GM21576 (cell line): ENCODE measurements around the gene SH2D3C.

Experiments used
- ATAC-seq: cut with Tn5 transposase; IDR thresholded peaks from one replicate; pipeline ENCODE4 v1.9.1; 2021; ENCODE audit warnings: mild to moderate bottlenecking, moderate library complexity; ENCODE audit not compliant: unreplicated experiment

The SH2D3C gene

DNA sequence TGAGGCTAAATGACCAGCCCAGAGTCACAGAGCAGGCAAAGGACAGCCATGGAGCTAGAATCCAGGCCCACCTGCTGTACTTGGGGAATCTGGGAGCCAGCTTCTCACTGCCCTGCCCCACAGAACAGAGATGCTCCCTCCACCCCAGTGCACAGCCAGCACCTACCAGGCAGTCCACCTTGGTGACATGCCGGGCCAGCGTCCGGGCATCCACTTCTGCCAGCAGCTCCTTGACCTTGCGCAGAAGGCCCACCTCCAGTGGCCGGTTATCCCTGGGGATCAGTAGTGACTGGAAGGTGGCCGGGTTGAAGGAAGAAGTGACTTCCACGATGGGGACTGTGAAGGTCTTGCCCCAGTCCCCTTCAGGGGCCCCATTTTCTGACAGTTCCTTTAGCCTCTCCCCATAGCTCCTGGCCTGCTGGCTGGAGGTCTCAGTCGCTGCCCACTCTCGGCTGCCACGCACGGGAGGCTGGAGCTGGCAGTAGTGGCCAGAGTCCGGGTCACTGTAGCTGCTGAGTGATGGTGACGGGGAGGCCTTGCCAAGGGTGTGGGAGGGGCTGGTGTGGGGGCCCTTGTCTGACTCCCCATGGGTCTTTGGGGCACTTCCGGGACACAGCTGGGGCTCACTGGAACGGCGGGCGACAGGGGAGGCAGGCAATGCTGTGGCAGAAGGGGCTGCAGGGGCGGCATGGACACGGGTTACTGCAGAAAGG, 33.9 kb downstream of the SH2D3C start:
- no peak for ATAC-seq

GRCh38 chr9:127742435-127743088, 35.9 kb downstream of the SH2D3C start:
- ATAC-seq = no peak

DNA sequence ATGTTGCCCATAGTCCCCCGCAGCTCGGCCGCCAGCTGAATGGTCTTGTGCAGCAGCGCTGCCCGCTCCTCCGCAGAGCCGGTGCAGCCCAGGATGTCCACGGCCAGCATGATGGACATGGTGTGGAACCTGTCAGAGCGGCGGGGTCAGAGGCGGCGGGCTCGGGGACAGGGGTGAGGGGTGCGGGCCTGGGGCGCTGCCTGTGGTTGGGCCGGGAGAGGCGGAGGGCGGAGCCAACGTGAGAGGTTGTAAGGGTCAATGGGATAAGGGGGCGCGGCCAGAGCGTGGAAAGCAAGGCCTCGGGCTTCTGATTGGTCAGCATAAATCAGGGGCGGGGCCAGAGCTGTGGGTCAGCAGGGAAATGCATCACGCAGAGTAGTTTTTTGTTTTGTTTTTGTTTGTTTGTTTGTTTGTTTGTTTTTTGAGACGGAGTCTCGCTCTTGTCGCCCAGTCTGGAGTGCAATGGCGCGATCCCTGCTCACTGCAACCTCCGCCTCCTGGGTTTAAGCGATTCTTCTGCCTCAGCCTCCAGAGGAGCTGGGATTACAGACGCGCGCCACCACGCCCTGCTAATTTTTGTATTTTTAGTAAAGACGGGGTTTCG, 36.5 kb downstream of the SH2D3C start:
- ATAC-seq = no peak

DNA sequence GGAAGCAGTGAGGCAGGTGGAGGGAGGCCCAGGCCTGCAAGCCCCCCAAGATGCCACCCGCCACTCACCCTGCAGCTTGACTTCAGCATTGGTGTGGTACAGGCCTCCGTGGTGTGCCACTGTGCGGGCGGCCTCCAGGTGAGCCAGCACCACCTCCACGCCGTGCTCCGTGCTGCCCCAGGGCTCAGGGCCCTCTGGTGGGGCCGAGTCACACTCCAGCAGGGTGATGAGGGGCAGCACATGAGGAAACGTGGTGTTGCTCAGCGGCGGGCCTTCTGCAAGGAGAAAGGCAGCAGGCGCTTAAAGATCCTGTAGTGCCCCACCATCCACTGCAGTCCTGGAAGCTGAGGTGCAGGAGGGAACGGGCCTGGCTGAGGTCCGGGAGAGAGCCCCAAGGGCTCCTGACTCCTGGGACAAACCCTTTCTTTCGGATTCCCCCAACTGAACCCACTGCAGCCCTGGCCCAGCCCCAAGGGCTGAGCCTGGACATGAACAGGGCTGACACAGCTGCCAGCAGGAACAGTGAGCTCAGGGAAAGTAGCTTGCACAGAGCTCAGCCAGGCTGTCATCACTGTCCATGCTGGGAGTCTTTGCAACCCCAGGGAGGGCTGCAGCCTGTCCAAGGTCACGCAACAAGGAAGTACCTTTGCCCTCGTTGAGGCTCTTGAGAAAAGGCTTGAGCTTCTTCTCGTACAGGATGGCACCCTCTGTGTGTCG, 38.7 kb downstream of the SH2D3C start:
- no peak for ATAC-seq

- no peak for ATAC-seq
Measured at GRCh38 chr9:127738666-127739065, 39.8 kb downstream of the SH2D3C start.

DNA sequence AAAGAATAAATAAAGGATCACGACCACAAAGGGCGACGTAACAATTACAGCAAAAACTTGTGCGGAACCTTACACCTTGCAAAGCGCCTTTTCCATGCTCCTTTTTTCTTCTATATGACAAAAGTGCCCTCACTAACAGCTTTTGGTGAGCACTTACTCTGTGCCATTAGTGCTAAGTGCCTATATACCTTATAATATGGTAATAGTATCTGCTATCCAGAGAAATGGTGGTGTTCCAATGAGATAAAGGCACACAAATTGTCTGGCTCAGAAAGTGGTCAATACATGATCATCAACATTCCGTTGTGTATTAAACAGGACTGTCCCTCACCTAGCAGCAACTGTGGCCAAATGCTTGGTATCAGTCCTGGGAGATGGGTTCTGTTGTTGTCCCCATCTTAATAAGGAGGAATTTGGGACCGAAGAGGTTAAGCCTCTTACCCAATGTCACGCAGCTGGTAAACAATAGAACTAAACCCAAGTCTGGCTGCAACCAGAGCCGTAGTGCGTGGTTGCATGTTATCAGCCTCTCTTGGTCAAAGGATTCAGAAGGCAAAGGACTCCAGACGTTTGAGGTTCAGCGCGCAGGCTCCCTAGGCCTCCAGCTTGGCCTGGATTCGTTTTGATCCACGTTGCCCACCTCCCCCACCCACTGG, 42.8 kb downstream of the SH2D3C start:
- ATAC-seq = peak; percentile 15

- peak; percentile 84 for ATAC-seq
Measured at GRCh38 chr9:127734747-127735529, 43.5 kb downstream of the SH2D3C start, which contains the start of gene TOR2A. Gene TOR2A, minus strand, starts transcription at chr9:127735294. Its CDS starts 24 bp downstream, at chr9:127735270.

DNA sequence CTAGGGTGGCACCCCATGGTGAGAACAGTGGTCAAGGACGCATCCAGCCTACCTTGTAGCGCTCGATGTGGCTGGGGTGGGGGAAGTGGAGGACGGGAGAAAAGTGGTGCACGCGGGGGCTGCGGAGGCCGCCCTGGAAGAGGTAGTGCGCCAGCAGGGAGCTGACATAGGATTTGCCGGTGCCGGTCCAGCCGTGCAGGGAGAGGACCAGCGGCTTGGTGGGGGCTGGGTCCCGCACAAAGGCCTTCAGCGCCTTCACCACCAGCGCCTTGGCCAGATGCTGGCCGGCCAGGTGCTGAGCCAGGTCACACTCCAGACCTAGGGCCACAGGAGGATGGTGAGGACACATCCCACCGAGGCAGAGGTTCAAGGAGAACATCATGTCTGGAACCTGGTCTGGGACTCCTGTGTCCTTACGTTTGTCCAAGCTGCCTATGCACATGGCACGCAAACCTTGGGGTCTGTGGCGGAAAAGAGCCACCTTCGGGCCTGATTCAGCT, 44.2 kb downstream of the SH2D3C start:
- no peak for ATAC-seq

DNA sequence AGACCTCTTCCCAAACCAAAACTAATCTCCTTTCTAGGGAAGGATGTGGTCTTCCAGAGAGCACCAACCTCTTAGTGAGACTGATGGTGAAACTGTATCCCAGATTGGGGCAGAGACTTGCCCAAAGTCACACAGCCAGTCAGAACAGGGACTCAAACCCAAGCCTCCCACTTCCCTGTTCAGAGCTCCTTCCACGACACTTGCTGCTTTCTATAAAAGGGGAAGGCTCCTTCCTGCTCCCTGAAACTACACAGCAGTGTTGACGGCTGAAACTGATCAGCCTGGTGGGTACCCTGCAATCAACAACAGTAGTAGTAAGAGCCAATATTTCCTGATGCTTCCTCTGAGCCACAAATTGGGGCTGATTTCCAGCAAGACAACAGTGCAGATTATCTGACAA, 44.9 kb downstream of the SH2D3C start:
- ATAC-seq = no peak

DNA sequence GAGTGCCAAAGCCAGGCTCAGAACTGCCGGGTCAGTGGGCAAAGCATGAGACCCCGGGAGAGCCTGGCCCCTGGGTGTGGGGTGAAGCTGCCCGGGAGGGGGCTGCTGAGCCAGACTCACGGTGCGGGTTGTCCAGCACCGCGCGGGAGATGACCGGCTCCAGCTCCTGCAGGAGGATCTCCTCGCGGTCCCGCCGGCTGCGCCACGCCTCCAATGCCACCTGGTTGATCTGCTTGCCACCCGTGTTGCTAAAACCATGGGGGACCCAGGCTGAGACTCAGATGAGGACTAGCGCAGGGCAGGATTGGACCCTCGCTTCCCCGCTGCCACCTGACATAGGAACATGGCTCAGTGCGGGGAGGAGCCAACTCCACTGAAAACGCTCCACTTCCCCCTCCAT, 46.0 kb downstream of the SH2D3C start:
- no peak for ATAC-seq

- no peak for ATAC-seq
Measured at GRCh38 chr9:127731938-127732337, 46.5 kb downstream of the SH2D3C start.

DNA sequence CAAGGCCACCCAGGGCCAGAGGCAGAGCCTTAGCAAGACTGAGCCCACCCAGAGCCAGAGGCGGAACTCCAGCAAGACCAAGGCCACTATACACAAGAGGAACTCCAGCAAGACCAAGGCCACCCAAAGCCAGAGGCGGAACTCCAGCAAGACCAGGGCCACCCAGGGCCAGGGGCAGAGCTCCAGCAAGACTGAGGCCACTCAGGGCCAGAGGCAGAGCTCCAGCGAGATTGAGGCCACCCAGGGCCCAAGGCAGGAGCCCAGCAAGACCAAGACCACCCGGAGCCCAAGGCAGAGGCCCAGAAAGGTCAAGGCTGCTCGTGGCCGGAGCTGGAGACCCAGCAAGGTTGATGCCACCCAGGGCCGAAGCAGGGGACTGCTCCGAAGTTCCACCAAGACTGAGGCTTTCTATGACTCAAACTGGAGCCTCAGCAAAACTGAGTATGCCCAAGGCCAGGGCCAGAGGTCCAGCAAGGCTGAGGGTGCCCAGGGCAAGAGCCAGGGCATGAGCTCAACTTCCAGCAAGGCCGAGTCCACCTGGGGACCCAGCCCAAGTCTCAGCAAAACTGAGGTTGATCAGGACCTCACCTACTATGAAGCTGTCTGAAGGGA, 47.6 kb downstream of the SH2D3C start:
- no peak for ATAC-seq

GRCh38 chr9:127730262-127730661, 48.2 kb downstream of the SH2D3C start:
- ATAC-seq = no peak

- no peak for ATAC-seq
Measured at GRCh38 chr9:127729522-127730256, 48.8 kb downstream of the SH2D3C start.

DNA sequence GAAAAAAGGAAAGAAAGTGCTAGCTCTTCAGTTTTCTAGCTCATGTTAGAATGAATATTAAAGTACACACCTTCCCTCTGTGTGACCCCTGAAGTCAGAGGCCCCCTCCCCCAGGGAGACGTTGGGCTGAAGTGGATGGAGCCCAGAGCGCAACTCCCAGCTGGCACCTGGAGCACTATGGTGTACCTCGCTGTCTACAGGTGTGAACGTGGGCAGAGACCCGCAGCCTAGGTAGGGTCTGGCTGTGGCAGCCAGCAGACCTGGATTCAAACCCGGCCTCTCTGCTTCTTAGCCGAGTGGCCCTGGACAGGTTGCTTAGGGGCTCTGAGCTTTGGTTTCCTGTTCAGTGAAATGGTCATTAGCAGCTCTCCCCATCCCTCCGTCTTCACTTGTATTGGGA, 49.7 kb downstream of the SH2D3C start:
- no peak for ATAC-seq

DNA sequence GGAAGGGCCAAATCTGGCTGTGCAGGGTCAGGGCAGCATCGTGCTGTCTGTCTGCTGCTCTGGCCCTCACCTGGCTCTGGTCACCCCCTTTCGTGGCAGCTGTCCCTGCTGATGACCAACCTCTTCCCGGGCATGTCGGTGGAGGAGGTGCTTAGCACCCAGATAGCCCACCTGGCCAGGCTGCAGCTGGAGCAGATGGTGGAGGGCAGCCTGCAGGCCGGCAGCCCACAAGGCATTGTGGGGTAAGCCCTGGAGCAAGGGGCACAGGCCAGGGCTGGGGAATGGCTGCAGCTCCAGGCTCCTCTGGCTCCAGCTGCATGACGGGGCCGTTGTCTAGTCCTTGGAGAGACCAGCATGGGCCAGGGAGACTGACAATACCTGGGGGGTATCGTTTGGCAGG, 51.6 kb downstream of the SH2D3C start:
- ATAC-seq = no peak

- ATAC-seq = no peak
Measured at GRCh38 chr9:127724012-127724411, 54.5 kb downstream of the SH2D3C start.

- ATAC-seq = no peak
Measured at GRCh38 chr9:127723444-127723843, 55.0 kb downstream of the SH2D3C start.

DNA sequence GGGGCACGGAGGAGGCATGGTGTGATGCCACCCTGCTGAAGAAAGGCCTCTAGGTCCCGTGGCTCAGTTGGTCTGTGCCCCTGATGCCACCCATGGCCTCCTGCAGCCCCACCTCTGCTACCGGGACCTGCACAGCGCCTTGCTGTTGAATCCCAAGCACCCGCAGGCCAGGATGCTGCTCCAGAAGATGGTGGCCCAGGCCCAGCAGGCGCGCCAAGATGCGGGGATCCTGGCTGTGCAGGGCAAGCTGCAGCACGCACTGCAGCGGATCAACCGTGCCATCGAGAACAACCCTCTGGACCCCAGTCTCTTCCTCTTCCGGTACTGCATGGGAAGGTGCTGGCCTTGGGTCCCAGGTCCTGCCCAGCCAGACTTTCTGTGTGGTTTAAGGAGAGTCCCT, 55.5 kb downstream of the SH2D3C start:
- no peak for ATAC-seq
